ENCODE data around the gene RBP7. TPM values are rescaled to one million over a fixed set of nuclear protein-coding genes. Genes with fewer than 3 reads are reported as not detected.

Gene RBP7
- total and polyA plus RNA-seq, 12 donors: 15.5 to 106 (median 27.9) TPM

- Histone ChIP-seq H3K27ac (no peak overlapping the region), H3K4me1 (peaks cover 0 to 5% (median 0%) of the 10 kb centered on the region in 9 donors), H3K9me3 (no peaks in the 10 kb centered on the region), H3K36me3 (peaks cover 0 to 12% (median 0%) of the 10 kb centered on the region in 9 donors), H3K27me3 (no peaks in the 10 kb centered on the region), H3K4me3 (no peak overlapping the region)
- no peak for DNase-seq
- intact Hi-C loops (cut with DNase I): loop anchor here in 1 of 10 donors (5.0 kb wide), 1 partner anchor 36 kb away; the partner anchor contains the start of gene RBP7
- ATAC-seq: no peak
- no peak for TF ChIP-seq CTCF (IDR thresholded peaks at IDR 0.05)
- WGBS, 2 donors: 74 to 78% methylated on average over 12 of the region's 12 CpGs
These were observed 36.1 kb upstream of the RBP7 start for GRCh38 chr1:9960706-9961562.

GRCh38 chr1:9984253-9984652 is 12.8 kb upstream of the RBP7 start:
- Histone ChIP-seq H3K4me1 (peaks cover 0 to 12% (median 0%) of the 10 kb centered on the region in 9 donors), H3K9me3 (no peaks in the 10 kb centered on the region), H3K4me3 (no peak overlapping the region), H3K27me3 (no peaks in the 10 kb centered on the region), H3K36me3 (peaks cover 0 to 65% (median 18%) of the 10 kb centered on the region in 9 donors), H3K27ac (peak overlapping the region in 9 of 10 donors; percentile 38 to 75 (median 58))
- DNase-seq (no peak), ATAC-seq (peak in 5 of 8 donors; percentile 34 to 78 (median 72))
- TF ChIP-seq CTCF (IDR thresholded peaks at IDR 0.05): no peak
- intact Hi-C loops (cut with DNase I): no loop called here
- WGBS, 2 donors: 67 to 73% methylated on average over 5 of the region's 5 CpGs

- no peak for TF ChIP-seq CTCF (IDR thresholded peaks at IDR 0.05)
- ATAC-seq: peak in 2 of 8 donors; percentile 18 to 48
- Histone ChIP-seq H3K4me1 (peaks cover 0 to 16% (median 5%) of the 10 kb centered on the region in 9 donors), H3K4me3 (no peak overlapping the region), H3K36me3 (peaks cover 0 to 60% (median 18%) of the 10 kb centered on the region in 9 donors), H3K27me3 (no peaks in the 10 kb centered on the region), H3K9me3 (no peaks in the 10 kb centered on the region), H3K27ac (peak overlapping the region in 8 of 10 donors; percentile 40 to 75 (median 50))
- 39 to 45% methylated on average over 6 of the region's 6 CpGs for WGBS, 2 donors
- intact Hi-C loops (cut with DNase I): no loop called here
- no peak for DNase-seq
These were observed 12.0 kb upstream of the RBP7 start for GRCh38 chr1:9985001-9985400.

GRCh38 chr1:9989773-9990172 is 7.3 kb upstream of the RBP7 start:
- DNase-seq: no peak
- no peak for TF ChIP-seq CTCF (IDR thresholded peaks at IDR 0.05)
- H3K27ac ChIP-seq: peak overlapping the region in 5 of 10 donors; percentile 57 to 81 (median 74)
- peaks cover 0 to 46% (median 40%) of the 10 kb centered on the region in 9 donors for H3K4me1 ChIP-seq
- ATAC-seq: no peak
- H3K9me3 ChIP-seq: no peaks in the 10 kb centered on the region
- no peak overlapping the region for H3K4me3 ChIP-seq
- no peaks in the 10 kb centered on the region for H3K27me3 ChIP-seq
- H3K36me3 ChIP-seq: peaks cover 0 to 14% (median 0%) of the 10 kb centered on the region in 9 donors
- intact Hi-C loops (cut with DNase I): loop anchor here in 3 of 10 donors (5.0 kb wide), 2 partner anchors 32 to 37 kb away; no protein-coding TSS in a partner anchor
- WGBS, 2 donors: 92 to 94% methylated on average over 5 of the region's 5 CpGs
